ENCODE results near the gene APOBEC3F.

The APOBEC3F gene

DNA sequence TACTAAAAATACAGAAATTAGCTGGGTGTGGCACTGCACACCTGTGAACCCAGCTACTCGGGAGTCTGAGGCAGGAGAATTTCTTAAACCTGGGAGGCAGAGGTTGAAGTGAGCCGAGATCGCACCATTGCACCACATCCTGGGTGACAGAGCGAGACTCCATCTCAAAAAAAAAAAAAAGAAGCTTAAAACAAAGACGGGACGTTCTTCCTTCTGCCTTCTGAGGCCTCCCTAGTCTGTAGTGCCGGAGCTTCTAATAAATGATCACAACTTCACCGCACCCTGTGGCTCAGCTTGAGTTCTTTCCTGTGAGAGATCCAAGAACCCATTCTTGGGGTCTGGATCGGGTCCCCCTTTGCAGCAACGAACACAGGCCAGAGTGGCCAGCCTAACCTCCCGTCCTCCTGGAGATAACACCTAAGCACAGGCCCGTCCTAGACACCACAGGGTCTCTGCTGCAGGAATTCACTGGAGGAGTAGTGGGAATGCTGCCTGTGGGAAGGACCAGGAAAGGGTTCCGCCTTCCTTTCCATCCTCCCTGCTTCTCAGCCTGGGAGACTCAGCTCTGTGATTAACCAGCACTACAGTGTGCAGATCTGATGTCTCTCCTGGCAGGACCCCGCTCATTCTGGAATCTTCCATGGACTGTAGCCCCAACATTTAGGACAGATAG lies 54.2 kb downstream of the APOBEC3F start:
- DNase-seq = no peak

DNA sequence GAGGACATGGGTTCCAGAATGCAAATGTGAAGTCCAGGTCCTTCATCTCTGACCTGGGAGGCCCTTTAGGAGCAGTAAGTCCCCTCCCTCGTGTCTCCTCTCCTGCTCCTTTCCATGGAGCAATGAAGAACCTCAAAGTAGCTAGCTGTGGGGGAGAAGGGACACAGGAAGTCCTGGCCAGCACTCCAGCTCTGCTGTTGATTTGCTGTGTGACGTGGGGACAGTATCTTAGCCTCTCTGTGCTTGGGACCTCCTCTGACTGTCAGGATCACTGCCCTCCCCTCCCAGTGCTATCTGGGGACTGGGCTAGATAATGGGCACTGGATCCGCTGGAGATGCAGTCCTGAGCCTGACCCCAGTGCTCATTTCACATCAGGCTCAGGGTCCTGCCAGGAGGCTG lies 55.3 kb downstream of the APOBEC3F start:
- no peak for DNase-seq

DNA sequence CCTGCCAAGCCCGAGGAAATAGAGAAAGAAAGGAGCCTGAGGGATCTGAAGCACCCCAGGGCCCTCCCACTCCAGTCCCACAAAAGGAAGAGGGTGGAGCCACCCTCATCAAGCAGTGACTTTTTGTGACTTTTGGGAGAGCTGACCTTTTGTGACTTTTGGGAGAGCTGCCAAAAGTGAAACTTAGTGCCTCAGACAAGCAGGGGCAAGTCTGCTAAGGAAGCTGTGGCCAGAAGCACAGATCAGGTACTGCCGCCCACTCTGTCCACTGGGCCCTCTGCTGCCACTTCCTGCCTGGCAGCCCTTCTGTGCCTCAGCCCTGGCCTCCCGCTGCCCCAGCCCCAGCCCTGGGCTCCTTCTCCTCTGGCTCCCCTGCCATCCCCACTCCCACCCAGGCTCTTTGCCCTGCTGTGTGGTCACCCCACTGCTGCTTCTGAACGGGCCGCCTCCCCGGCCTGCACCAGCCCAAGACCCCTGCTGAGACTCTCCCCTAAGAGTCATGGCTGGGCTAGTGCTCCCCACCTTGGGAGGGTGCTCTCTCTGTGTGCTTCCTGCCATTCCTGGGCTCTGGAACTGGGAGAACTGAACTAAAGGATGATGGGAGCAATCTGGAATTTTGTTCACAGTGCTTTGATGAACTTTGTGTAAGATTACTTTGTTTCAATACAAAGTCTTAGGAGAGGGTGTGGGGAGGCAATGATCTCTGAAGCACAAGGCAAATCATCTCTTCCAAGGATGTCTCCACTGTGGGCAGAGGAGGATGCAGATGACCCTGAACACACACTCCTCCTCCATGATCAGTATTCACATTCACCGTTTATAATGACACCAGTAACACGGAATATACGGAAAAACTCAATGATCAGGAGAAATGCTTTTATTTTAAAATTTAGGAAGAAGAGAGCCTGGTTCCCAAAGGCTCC lies 56.7 kb downstream of the APOBEC3F start, which contains the start of gene APOBEC3H:
Gene APOBEC3H (plus strand): TSS at position 147 of the 923 bp plus-strand sequence. CDS start 3,035 bp downstream, outside the sequence.
- no peak for DNase-seq

DNA sequence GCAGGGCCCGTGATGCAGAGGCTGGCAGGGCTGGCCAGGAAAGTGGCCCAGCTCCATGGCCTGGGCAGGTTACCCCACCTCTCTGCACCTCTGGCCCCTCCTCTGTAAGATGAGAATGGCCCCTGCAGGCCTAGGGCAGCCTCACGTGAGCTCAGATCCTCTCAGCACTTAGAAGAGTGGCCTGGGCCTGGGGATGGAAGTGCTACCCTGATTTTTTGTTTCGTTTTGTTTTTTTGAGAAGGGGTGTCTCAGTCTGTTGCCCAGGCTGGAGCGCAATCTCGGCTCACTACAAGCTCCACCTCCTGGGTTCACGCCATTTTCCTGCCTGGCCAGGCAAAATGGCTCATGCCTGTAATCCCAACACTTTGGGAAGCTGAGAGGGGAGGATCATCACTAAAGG lies 57.4 kb downstream of the APOBEC3F start:
- peak; percentile 66 for DNase-seq

DNA sequence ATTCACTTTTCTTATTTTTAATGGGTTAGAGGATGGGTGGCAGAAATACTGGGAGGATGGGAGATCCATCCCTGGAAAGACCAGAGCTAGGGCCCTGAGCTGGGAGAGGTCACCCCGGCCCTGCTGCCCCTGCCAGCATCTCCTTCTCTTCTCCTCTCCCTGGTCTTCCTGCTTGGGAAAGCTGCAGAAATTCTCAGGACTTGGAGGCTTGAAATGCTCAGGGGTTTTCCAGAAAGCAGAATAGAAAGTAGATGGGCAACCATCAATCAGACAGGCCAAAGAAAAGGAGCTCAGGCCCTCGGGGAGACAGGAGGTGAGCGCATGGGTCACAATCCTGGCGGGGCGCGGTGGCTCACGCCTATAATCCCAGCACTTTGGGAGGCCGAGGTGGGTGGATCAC lies 57.9 kb downstream of the APOBEC3F start:
- no peak for DNase-seq

GRCh38 chr22:39101226-39101625 lies 60.6 kb downstream of the APOBEC3F start:
- DNase-seq = no peak

- DNase-seq = no peak
These were observed 62.8 kb downstream of the APOBEC3F start for GRCh38 chr22:39103431-39103830.
